GM12801 (cell line): ENCODE results near the gene CAMK2G.

ENCODE experiments used
- TF ChIP-seq, protein P1 (sequence below): IDR thresholded peaks from one replicate; pipeline ENCODE4 v1.5.1; 2011; ENCODE audit warnings: control low read depth; ENCODE audit not compliant: insufficient read length; ENCODE audit errors: extremely low read depth

The CAMK2G gene

GRCh38 chr10:73799899-73800559 lies 74.3 kb downstream of the CAMK2G start:
- TF ChIP-seq, protein P1, sequence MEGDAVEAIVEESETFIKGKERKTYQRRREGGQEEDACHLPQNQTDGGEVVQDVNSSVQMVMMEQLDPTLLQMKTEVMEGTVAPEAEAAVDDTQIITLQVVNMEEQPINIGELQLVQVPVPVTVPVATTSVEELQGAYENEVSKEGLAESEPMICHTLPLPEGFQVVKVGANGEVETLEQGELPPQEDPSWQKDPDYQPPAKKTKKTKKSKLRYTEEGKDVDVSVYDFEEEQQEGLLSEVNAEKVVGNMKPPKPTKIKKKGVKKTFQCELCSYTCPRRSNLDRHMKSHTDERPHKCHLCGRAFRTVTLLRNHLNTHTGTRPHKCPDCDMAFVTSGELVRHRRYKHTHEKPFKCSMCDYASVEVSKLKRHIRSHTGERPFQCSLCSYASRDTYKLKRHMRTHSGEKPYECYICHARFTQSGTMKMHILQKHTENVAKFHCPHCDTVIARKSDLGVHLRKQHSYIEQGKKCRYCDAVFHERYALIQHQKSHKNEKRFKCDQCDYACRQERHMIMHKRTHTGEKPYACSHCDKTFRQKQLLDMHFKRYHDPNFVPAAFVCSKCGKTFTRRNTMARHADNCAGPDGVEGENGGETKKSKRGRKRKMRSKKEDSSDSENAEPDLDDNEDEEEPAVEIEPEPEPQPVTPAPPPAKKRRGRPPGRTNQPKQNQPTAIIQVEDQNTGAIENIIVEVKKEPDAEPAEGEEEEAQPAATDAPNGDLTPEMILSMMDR: no peak

GRCh38 chr10:73798927-73799560 lies 75.3 kb downstream of the CAMK2G start:
- TF ChIP-seq, protein P1: no peak

DNA sequence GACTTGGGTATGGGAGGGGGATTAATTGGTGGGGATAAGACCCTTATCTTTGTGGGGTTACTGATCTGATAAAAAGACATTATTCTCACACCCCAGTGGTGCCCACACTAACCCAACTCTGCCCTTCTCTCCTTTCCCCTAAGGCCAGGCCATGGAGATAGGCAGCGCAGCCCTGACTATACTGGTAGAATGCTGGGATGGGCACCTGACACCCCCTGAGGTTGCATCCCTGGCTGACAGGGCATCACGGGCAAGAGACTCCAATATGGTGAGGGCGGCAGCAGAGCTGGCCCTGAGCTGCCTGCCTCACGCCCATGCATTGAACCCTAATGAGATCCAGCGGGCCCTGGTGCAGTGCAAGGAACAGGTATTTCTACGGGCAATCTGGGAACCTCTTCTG lies 76.3 kb downstream of the CAMK2G start:
- TF ChIP-seq, protein P1: no peak

DNA sequence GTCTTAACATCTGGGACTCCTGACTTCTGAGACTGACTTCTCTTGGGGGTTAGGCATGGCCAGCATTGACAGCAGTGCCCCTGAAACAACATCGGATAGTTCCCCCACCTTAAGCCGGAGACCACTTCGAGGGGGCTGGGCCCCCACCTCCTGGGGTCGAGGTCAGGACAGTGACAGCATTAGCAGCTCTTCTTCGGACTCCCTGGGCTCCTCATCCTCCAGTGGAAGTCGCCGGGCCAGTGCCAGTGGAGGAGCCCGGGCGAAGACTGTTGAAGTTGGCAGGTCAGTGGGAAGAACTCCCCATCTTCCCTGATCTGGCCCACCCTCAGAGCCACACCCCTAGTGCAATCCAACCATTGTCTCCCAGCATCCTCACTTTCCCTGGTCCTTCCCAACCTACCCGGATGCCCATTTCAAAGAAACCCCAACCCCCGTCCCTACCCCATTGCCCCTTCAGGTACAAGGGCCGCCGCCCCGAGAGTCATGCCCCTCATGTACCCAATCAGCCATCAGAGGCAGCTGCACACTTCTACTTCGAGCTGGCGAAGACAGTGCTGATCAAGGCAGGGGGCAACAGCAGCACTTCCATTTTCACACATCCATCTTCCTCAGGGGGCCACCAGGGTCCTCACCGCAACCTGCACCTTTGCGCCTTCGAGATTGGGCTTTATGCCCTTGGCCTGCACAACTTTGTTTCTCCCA lies 76.9 kb downstream of the CAMK2G start:
- TF ChIP-seq, protein P1: no peak

GRCh38 chr10:73796766-73797165 lies 77.6 kb downstream of the CAMK2G start:
- TF ChIP-seq, protein P1: no peak

DNA sequence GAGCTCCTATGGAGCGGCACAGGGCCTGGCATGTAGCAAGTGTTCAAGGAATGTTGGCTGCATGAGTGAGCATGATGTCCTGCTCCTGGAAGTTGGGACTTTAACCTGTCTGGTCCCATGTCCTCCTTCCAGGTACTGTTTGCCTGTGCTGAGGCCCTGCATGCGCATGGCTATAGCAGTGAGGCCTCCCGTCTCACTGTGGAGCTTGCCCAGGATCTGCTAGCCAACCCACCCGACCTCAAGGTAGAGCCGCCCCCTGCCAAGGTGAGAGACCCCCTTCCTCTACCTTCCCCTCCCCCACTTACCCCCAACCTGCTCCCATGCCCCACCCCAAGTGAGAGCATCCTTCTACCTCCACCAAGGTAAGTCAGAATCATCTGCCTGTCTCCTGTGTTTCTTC lies 80.9 kb downstream of the CAMK2G start:
- TF ChIP-seq, protein P1: no peak

- TF ChIP-seq, protein P1: no peak
Observed at GRCh38 chr10:73791871-73792400, 82.4 kb downstream of the CAMK2G start.
